Body of pancreas (tissue), 4 donors: ENCODE data around the gene RICTOR.

Source experiments
- POLR2A ChIP-seq, 3 donors: fragments of 450-650 bp; IDR thresholded peaks; one replicate each; pipeline ENCODE4 v1.6.1; 2016; ENCODE audit warnings: antibody characterized with exemption in 3 of 3, mild to moderate bottlenecking in 2 of 3
- TF ChIP-seq, protein P1 (sequence below), 7 experiments: fragments of 450-650 bp in 4 of 7; fragments of 200-600 bp in 3 of 7; sonication (generic) in 3 of 7; IDR thresholded peaks; one replicate each; pipeline ENCODE4 v1.5.1; 2016 to 2019; ENCODE audit warnings: antibody characterized with exemption in 7 of 7

DNA sequence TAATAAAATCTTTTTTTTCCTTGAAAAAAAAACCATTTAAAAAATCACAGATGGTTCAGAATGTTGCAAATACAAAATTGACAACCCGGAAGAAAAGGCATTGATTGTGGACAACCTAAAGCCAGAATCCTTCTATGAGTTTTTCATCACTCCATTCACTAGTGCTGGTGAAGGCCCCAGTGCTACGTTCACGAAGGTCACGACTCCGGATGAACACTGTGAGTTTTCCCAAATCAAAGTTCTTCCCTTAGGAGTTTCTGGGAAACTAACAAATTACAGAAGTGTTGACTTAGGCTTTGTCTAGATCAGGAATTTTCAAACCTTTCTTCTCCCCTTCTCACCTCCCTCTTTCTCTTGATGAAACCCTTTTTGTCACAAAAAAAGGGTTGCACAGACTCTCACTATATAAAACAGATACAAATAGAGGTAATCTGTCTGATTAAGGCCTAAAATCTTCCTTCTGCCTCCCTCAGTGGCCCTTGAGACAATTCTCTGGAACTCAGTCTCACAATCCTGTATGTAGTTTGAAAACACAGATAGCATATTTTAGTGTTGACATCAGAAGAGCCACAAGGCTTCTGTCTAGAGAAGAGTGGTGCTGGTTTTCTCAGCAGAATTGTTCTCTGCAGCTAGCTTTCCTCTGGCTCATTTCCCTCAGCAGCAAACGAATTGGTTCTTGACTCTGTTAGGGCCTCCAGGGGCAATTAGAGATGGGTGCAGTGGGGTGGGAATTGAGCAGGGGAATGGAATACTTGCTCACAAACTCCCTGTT lies 148.9 kb downstream of the RICTOR start:
- TF ChIP-seq, protein P1, sequence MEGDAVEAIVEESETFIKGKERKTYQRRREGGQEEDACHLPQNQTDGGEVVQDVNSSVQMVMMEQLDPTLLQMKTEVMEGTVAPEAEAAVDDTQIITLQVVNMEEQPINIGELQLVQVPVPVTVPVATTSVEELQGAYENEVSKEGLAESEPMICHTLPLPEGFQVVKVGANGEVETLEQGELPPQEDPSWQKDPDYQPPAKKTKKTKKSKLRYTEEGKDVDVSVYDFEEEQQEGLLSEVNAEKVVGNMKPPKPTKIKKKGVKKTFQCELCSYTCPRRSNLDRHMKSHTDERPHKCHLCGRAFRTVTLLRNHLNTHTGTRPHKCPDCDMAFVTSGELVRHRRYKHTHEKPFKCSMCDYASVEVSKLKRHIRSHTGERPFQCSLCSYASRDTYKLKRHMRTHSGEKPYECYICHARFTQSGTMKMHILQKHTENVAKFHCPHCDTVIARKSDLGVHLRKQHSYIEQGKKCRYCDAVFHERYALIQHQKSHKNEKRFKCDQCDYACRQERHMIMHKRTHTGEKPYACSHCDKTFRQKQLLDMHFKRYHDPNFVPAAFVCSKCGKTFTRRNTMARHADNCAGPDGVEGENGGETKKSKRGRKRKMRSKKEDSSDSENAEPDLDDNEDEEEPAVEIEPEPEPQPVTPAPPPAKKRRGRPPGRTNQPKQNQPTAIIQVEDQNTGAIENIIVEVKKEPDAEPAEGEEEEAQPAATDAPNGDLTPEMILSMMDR (IDR thresholded peaks at IDR 0.05): no peak
- no peak for TF ChIP-seq POLR2A (IDR thresholded peaks at IDR 0.05)
